CD4-positive, alpha-beta T cell treated with Interleukin-4 for 1 hour (primary cell): ENCODE measurements around the gene OTULIN.
A peak's percentile ranks its signal among the peaks of the same experiment; 100 is the strongest.

Source experiments
- DNase-seq, 2 donors: peaks; one replicate each; pipeline ENCODE4 v3.0.0-alpha.2; 2020 to 2022

OTULIN gene

DNA sequence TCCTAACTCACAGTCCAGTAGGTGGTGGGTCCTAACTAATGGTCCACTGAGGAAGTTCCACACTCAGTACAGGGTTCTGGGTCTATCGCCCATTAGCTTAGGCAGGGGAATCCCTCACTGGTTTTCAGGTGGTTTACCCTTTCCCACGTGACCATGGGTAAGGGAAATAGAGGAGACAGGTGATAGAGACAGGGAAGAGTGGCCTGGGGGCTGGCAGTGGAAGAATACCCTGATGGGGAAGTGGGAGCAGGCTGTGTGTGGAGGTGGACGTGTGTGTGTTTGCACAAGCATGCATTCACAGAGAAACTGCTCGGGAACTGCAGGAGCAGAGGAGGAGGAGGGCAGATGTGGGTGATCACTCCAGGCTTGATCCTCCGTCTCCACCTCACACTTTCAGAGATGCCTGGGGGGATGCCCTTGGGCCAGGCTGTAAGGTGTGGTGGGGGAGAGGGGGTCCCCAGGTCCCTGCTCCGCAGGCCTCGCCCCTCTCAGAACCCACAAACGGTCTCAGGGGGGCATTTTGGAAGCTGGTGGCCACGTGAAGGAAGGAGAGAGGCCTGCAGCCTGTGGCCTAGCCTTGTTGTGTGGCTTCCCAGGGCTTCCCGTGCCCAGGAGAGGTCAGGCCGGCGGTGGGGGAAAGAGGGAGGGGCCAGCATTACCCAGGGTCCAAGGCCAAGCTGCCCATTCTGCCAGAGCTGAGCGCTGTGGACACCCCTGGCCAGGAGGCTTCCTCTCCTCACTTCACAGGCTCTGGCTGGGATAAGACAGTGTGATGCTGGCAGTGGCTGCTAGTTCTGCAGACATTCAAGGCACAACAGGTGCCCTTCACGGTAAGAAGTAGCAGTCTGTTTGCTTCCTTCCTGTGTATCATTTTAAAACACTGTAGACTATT lies 80.0 kb downstream of the OTULIN start:
- DNase-seq, result no peak

DNA sequence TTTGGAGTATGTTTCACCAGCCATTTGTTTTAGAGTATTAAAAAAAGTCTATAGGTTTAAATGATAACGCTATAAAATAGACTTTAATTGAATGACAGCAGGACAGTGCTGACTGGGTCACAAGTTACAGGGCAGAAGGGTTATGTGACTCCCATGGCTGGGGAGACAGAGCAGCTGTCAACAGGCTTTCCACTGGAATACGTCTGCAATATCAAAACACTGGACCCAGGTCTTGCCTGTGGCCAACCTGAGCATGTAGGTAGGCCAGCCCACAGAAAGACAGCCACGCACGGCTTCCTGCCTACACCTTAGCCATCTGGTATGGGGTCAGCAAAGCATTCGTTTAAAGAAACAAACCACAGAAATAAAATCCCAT lies 80.7 kb downstream of the OTULIN start:
- no peak for DNase-seq

DNA sequence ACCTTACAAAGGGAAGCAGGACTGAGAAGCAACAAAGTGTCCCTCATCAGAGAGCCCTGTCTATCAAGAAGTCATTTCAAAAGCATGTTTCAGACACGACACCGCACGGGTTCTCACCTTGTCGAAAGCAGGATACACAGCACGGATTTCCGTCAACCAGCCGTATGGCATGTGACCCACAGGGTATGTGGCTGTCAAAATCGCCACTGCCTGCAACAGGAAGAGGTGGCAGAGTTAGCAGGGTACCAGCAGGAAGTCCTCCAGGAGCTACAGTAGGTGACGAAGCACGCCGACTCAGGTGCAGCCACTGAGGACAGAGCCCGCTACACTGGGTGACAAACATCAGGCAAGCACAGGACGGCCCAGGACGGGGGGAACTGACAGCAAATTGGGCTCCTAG lies 81.2 kb downstream of the OTULIN start:
- peak; percentile 29 to 42 for DNase-seq

DNA sequence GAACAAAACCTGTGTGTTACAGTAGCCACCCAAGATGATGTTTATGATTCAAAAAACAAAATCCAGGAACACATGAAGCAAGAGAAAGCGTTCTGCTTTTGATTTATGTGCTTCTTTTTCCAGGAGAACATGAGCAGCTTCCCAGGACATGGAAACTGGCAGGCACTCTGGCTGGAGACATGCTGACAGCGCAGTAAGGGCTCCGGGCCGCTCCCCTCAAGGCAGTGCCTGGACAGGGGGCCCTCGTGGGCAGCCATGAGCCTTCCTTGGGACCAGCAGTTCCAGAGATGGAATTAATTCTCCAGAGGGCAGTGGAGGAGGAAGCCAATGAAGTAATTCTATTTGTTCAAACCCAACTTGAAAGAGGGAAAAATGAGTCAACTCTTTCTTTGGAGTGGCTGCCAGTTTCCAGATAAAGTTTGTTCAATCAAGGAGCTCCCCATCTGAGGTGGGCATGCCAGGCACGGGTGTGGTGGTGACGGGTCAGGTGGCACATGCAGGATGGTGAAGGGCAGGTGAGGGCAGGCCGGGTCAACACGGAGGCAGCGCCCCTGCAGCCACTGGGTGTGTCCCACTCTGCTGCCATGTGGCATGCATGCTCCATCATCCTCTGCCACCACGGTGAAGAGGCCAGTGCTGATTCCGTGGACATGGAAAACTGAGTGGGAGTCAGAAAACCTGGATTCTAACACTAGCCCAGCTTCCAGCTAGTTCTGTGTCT lies 83.8 kb downstream of the OTULIN start:
- DNase-seq, result no peak
